Hepatocyte (in vitro differentiated cells): Measurements from ENCODE around the gene PRKG1. TPM values are rescaled to one million over a fixed set of nuclear protein-coding genes. Genes with fewer than 3 reads are reported as not detected.
A peak's percentile ranks its signal among the peaks of the same experiment; 100 is the strongest.

ENCODE experiments used
- DNase-seq: peaks from one replicate; pipeline ENCODE4 v3.0.0-alpha.2; 2016; ENCODE audit warnings: low spot score
- H2AFZ ChIP-seq: fragments of 200-600 bp; sonication (generic); 2 replicates; pipeline ENCODE4 v1.6.0; 2016; ENCODE audit warnings: antibody characterized with exemption, mild to moderate bottlenecking
- H3K27ac ChIP-seq: fragments of 200-600 bp; sonication (generic); 2 replicates; pipeline ENCODE4 v1.5.1; 2016; ENCODE audit warnings: mild to moderate bottlenecking
- H3K27me3 ChIP-seq: fragments of 200-600 bp; sonication (generic); 2 replicates; pipeline ENCODE4 v1.6.1; 2016
- H3K36me3 ChIP-seq: fragments of 200-600 bp; sonication (generic); replicated peaks from 2 replicates; pipeline ENCODE4 v1.5.1; 2016; ENCODE audit warnings: low read depth; ENCODE audit not compliant: insufficient read depth
- H3K4me1 ChIP-seq: fragments of 200-600 bp; sonication (generic); 2 replicates; pipeline ENCODE4 v1.5.1; 2016; ENCODE audit warnings: mild to moderate bottlenecking, moderate library complexity; ENCODE audit not compliant: insufficient read depth
- H3K4me2 ChIP-seq: fragments of 200-600 bp; sonication (generic); 2 replicates; pipeline ENCODE4 v1.6.0; 2016
- H3K4me3 ChIP-seq: fragments of 200-600 bp; sonication (generic); 2 replicates; pipeline ENCODE4 v1.5.1; 2016; ENCODE audit warnings: mild to moderate bottlenecking
- H3K79me2 ChIP-seq: fragments of 200-600 bp; sonication (generic); 2 replicates; pipeline ENCODE4 v1.6.0; 2017; ENCODE audit warnings: mild to moderate bottlenecking
- H3K9me2 ChIP-seq: fragments of 200-600 bp; sonication (generic); replicated peaks from 2 replicates; pipeline ENCODE4 v1.6.0; 2017; ENCODE audit warnings: mild to moderate bottlenecking; ENCODE audit not compliant: insufficient read depth
- H3K9me3 ChIP-seq: fragments of 200-600 bp; sonication (generic); 2 replicates; pipeline ENCODE4 v1.5.1; 2016; ENCODE audit warnings: low read depth, mild to moderate bottlenecking
- H4K20me1 ChIP-seq: fragments of 200-600 bp; sonication (generic); 2 replicates; pipeline ENCODE4 v1.6.0; 2016; ENCODE audit warnings: mild to moderate bottlenecking; ENCODE audit not compliant: insufficient read depth, poor library complexity, severe bottlenecking
- EZH2 ChIP-seq: fragments of 200-600 bp; sonication (generic); IDR thresholded peaks from 2 replicates; pipeline ENCODE4 v1.6.1; 2016; ENCODE audit warnings: antibody characterized with exemption, mild to moderate bottlenecking, borderline replicate concordance
- EZH2phosphoT487 ChIP-seq: fragments of 200-600 bp; sonication (generic); IDR thresholded peaks from one replicate; pipeline ENCODE4 v1.6.1; 2018; ENCODE audit warnings: antibody characterized with exemption, mild to moderate bottlenecking, low read depth, moderate library complexity; ENCODE audit not compliant: unreplicated experiment, severe bottlenecking
- WGBS: methylation state at CpG from one replicate; pipeline ENCODE4 v1.1.6; 2016; ENCODE audit warnings: low lambda C conversion rate; ENCODE audit errors: missing lambda C conversion rate; 5-methylcytosine and 5-hydroxymethylcytosine counted together
- polyA plus RNA-seq: library from polyadenylated mRNA; unstranded; fragments of >200 nt; fragmentation: Nextera tagmentation; extraction: Ambion mirVana; gene quantifications from 2 replicates; pipeline ENCODE4 v1.2.1, GENCODE V29; 2016
- total RNA-seq: library from RNA; depleted of rRNA; stranded (reverse); fragments of >200 nt; gene quantifications from 2 replicates; pipeline ENCODE4 v1.2.3, GENCODE V29; 2014
- TF ChIP-seq, protein P1 (sequence below): fragments of 200-600 bp; sonication (generic); IDR thresholded peaks from 2 replicates; pipeline ENCODE4 v1.5.1; 2016; ENCODE audit warnings: antibody characterized with exemption, mild to moderate bottlenecking; ENCODE audit not compliant: poor library complexity

Gene PRKG1
- total and polyA plus RNA-seq, 2 experiments from 2014 or later: 4.0 to 8.1 TPM

DNA sequence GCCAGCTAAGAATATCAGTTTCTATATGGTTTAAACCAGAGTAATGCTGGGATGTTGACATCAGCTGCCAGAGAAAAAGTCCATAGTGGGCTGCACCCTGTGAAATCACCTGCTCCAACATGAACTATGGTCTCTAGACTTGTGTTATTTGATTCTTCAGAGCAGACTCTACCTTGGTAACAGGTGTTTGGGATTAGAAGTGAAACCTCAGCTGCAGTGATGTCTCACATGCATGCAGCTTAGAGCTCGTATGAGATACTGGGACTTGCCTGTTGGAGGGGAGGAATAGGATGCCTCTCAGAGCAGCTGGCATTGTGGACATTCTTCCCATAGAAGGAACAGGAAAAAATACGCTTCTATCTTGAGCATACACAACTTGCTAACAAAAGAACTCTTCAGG lies 912.2 kb downstream of the PRKG1 start:
- Histone ChIP-seq H3K36me3 (no peaks in the 10 kb centered on the region), H3K9me2 (no peaks in the 10 kb centered on the region), H4K20me1 (no peaks in the 10 kb centered on the region)

DNA sequence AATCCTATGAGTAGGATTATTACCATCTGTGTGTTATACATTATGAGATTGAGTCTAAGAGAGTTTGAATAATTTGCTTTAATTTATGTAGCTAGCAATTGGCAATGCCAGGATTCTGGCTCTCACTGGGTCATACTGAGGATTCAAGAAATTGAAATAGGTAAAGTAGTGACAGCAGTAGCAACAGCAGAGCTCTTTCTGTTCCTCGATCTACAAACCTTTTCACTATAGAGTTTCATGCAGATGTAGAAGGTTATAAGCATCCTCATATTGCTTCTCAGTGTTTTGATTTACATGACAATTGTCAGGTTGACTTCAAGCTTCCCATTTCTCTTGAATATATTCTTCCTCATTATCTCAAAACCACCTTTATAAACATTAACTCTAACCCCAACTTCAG lies 919.2 kb downstream of the PRKG1 start:
- no peak overlapping the region for H3K4me2 ChIP-seq
- no peak overlapping the region for H2AFZ ChIP-seq
- H3K27me3 ChIP-seq: no peaks in the 10 kb centered on the region
- H3K79me2 ChIP-seq: no peaks in the 10 kb centered on the region
- H3K4me3 ChIP-seq: no peak overlapping the region
- H3K4me1 ChIP-seq: no peaks in the 10 kb centered on the region
- no peak for TF ChIP-seq EZH2phosphoT487
- no peak for TF ChIP-seq EZH2
- TF ChIP-seq, protein P1, sequence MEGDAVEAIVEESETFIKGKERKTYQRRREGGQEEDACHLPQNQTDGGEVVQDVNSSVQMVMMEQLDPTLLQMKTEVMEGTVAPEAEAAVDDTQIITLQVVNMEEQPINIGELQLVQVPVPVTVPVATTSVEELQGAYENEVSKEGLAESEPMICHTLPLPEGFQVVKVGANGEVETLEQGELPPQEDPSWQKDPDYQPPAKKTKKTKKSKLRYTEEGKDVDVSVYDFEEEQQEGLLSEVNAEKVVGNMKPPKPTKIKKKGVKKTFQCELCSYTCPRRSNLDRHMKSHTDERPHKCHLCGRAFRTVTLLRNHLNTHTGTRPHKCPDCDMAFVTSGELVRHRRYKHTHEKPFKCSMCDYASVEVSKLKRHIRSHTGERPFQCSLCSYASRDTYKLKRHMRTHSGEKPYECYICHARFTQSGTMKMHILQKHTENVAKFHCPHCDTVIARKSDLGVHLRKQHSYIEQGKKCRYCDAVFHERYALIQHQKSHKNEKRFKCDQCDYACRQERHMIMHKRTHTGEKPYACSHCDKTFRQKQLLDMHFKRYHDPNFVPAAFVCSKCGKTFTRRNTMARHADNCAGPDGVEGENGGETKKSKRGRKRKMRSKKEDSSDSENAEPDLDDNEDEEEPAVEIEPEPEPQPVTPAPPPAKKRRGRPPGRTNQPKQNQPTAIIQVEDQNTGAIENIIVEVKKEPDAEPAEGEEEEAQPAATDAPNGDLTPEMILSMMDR: no peak
- no peak overlapping the region for H3K27ac ChIP-seq
- 64% methylated on average over 1 of the region's 1 CpG for WGBS
- no peak for DNase-seq
- H4K20me1 ChIP-seq: no peaks in the 10 kb centered on the region
- no peaks in the 10 kb centered on the region for H3K36me3 ChIP-seq
- no peaks in the 10 kb centered on the region for H3K9me3 ChIP-seq
- no peaks in the 10 kb centered on the region for H3K9me2 ChIP-seq

More for the DNA sequence above, 912.2 kb downstream of the PRKG1 start:
- Histone ChIP-seq H3K27me3 (no peaks in the 10 kb centered on the region), H3K4me2 (no peak overlapping the region), H3K9me3 (no peaks in the 10 kb centered on the region), H3K79me2 (no peaks in the 10 kb centered on the region), H3K4me1 (no peaks in the 10 kb centered on the region), H3K4me3 (no peak overlapping the region), H3K27ac (no peak overlapping the region), H2AFZ (no peak overlapping the region)
- no peak for DNase-seq
- WGBS: 61% methylated on average over 2 of the region's 2 CpGs
- TF ChIP-seq EZH2 (no peak), EZH2phosphoT487 (no peak)
- TF ChIP-seq, protein P1: no peak

DNA sequence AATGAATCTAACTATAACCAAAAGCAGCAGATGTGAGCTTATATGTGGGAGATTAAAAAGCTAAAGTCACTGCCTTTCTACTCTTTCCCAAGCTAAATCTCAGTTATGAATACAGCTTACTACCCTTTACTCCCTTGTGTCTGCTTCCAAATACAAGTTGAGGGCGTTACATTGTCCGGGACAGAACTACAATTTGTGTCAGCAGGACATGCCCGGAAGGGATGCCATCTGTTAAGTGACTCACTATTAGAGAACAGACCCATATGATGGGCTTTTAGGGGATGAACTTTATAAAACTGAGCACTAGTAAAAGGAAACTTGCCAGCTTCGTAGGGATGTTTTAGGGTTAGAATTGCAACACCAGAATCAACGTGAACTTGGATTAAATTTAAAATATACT lies 924.8 kb downstream of the PRKG1 start:
- Histone ChIP-seq H3K4me2 (no peak overlapping the region), H3K4me1 (no peaks in the 10 kb centered on the region), H4K20me1 (no peaks in the 10 kb centered on the region), H3K79me2 (no peaks in the 10 kb centered on the region), H3K36me3 (no peaks in the 10 kb centered on the region), H3K27ac (no peak overlapping the region), H3K9me3 (no peaks in the 10 kb centered on the region), H3K9me2 (no peaks in the 10 kb centered on the region), H2AFZ (no peak overlapping the region), H3K4me3 (no peak overlapping the region), H3K27me3 (no peaks in the 10 kb centered on the region)
- DNase-seq: no peak
- TF ChIP-seq EZH2phosphoT487 (no peak), EZH2 (no peak)
- TF ChIP-seq, protein P1: no peak
- WGBS: 69% methylated on average over 5 of the region's 5 CpGs

DNA sequence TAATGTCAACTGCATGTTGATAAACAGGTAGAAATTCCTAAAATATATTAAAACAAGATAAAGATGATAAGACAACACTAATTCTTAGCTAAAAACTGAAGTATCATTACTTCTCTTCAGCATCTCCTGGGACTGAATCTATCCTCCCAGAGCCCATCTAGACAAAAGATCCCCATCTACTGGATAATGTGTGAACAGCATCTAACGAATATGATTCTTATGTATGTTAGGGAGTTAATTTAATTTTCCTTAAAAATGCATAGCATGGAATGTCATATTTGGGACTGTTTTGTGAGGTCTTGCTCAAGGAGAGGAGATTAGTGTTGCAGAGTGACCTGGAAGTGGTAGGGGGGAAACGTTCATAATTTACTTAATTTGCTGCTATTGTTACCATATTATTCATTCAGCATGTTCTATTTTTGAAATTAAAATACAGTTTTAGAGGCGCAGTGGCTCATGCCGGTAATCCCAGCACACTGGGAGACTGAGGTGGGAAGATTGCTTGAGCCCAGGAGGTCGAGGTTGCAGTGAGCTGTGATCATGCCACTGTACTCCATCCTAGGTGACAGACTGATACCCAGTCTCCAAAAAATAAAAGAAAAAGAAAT lies 930.2 kb downstream of the PRKG1 start:
- WGBS: 53% methylated on average over 5 of the region's 5 CpGs
- no peaks in the 10 kb centered on the region for H3K36me3 ChIP-seq
- H3K27me3 ChIP-seq: no peaks in the 10 kb centered on the region
- H3K9me2 ChIP-seq: no peaks in the 10 kb centered on the region
- H3K79me2 ChIP-seq: no peaks in the 10 kb centered on the region
- H3K27ac ChIP-seq: no peak overlapping the region
- H3K4me2 ChIP-seq: no peak overlapping the region
- no peaks in the 10 kb centered on the region for H3K9me3 ChIP-seq
- no peaks in the 10 kb centered on the region for H3K4me1 ChIP-seq
- no peak for TF ChIP-seq EZH2phosphoT487
- TF ChIP-seq, protein P1: peak; percentile 78
- peak; percentile 66 for DNase-seq
- no peak overlapping the region for H3K4me3 ChIP-seq
- H4K20me1 ChIP-seq: no peaks in the 10 kb centered on the region
- no peak overlapping the region for H2AFZ ChIP-seq
